Measurements from ENCODE around the gene ACO1. TPM values are rescaled to one million over a fixed set of nuclear protein-coding genes. Genes with fewer than 3 reads are reported as not detected.

The ACO1 gene
- total and polyA plus RNA-seq, 9 of the 15 experiments (the other 6 are each of a cell fraction or from before 2014, with no cell fraction given): 0.96 to 29.7 (median 16.9) TPM

DNA sequence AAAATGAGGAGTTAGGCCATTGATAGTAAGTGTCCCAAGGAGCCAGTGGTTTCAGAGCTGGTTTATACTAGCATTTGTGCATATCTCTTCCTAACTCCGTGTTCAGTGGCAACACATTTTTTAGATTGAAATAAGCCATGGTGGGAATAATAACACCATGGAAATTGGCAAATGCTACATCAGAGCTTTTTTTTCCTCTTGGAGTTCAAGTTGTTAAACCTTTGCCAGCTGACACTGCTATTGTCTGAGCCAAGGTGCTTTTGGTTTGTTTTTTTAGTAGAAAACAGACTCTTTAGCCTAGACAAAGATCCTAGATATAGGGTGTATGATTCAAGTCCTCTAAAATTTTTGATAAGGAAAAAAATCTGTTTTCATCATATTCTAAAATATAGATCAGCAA is 2.8 kb downstream of the ACO1 start:
- Histone ChIP-seq H3K4me1 (replicated peaks in 1 of 2; ENCODE audit: control insufficient read depth in 2 of 2, insufficient read depth in 2 of 2, low read length in 2 of 2) (peaks cover 0 to 4% of the 10 kb centered on the region in 2 experiments; a peak in 3 of 5 replicates), H3K9ac (ENCODE audit: insufficient read depth in 1 of 2, low read depth in 2 of 2, low read length in 2 of 2) (no peak overlapping the region), H3K36me3 (ENCODE audit: control insufficient read depth, insufficient read depth, low read length) (peaks cover 2% of the 10 kb centered on the region; the same call in 1 of the 3 replicates), H3K4me2 (ENCODE audit: insufficient read depth, low read length) (no peak overlapping the region), H3K27ac (ENCODE audit: extremely low read depth, low read depth, low read length) (no peak overlapping the region), H3K27me3 (ENCODE audit: control insufficient read depth in 2 of 2, insufficient read depth in 2 of 2, low read length in 2 of 2) (no peaks in the 10 kb centered on the region), H4K20me1 (replicated peaks; ENCODE audit: control insufficient read depth, insufficient read depth, low read length) (no peaks in the 10 kb centered on the region), H3K4me3 (no peak overlapping the region), H2AFZ (ENCODE audit: low read depth, low read length) (no peak overlapping the region), H3K9me1 (ENCODE audit: control insufficient read depth, insufficient read depth, low read length) (no peaks in the 10 kb centered on the region), H3K9me3 (replicated peaks; ENCODE audit: control insufficient read depth, insufficient read depth, low read depth, low read length) (no peaks in the 10 kb centered on the region), H3K79me2 (ENCODE audit: control insufficient read depth, insufficient read depth, low read length) (peaks cover 19% of the 10 kb centered on the region; the same call in 2 of the 3 replicates)
- in situ Hi-C loops (cut with MboI): loop anchor here (25.0 kb wide), 1 partner anchor 850 kb away; the partner anchor contains the start of gene SPINK4
- DNase-seq (ENCODE audit: extremely low read depth in 1 of 4, low spot score in 3 of 4) (no peak), FAIRE-seq (no peak), ATAC-seq (no peak)
- WGBS (ENCODE audit: insufficient coverage, low coverage, missing lambda C conversion rate): 73% methylated on average over 1 of the region's 1 CpG
- intact Hi-C loops (cut with micrococcal nuclease): no loop called here
- ChIA-PET CTCF (ENCODE audit: low intra/inter-chr PET ratio) (no interaction called here), POLR2A (no interaction called here)
- BruUV-seq (replicated peaks): no TSS peak
- TF ChIP-seq COPS2 (conservative IDR thresholded peaks at IDR 0.05): no peak
- TF ChIP-seq, protein P1, sequence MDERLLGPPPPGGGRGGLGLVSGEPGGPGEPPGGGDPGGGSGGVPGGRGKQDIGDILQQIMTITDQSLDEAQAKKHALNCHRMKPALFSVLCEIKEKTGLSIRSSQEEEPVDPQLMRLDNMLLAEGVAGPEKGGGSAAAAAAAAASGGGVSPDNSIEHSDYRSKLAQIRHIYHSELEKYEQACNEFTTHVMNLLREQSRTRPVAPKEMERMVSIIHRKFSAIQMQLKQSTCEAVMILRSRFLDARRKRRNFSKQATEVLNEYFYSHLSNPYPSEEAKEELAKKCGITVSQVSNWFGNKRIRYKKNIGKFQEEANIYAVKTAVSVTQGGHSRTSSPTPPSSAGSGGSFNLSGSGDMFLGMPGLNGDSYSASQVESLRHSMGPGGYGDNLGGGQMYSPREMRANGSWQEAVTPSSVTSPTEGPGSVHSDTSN (CRISPR knock-in tag; IDR thresholded peaks at IDR 0.05; ENCODE audit: low read depth): no peak
- TF ChIP-seq, protein P1 (tag; conservative IDR thresholded peaks at IDR 0.05; ENCODE audit: low read depth): no peak
- no peak for TF ChIP-seq ZFP1 (CRISPR knock-in tag; IDR thresholded peaks at IDR 0.05)
- TF ChIP-seq, protein P2, sequence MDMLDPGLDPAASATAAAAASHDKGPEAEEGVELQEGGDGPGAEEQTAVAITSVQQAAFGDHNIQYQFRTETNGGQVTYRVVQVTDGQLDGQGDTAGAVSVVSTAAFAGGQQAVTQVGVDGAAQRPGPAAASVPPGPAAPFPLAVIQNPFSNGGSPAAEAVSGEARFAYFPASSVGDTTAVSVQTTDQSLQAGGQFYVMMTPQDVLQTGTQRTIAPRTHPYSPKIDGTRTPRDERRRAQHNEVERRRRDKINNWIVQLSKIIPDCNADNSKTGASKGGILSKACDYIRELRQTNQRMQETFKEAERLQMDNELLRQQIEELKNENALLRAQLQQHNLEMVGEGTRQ (CRISPR knock-in tag; IDR thresholded peaks at IDR 0.05): no peak
- TF ChIP-seq RFX7 (CRISPR knock-in tag; IDR thresholded peaks at IDR 0.05): no peak
- no peak for TF ChIP-seq NELFE (IDR thresholded peaks at IDR 0.05; ENCODE audit: insufficient read depth, insufficient read length)

All from K562 (cell line).